ENCODE results near the gene MCUR1.

Gene MCUR1

GRCh38 chr6:13811627-13812358, 2.6 kb downstream of the MCUR1 start:
- H3K4me3 ChIP-seq (replicated peaks; ENCODE audit: low read depth, low read length) = no peak overlapping the region
- TF ChIP-seq, protein P1, sequence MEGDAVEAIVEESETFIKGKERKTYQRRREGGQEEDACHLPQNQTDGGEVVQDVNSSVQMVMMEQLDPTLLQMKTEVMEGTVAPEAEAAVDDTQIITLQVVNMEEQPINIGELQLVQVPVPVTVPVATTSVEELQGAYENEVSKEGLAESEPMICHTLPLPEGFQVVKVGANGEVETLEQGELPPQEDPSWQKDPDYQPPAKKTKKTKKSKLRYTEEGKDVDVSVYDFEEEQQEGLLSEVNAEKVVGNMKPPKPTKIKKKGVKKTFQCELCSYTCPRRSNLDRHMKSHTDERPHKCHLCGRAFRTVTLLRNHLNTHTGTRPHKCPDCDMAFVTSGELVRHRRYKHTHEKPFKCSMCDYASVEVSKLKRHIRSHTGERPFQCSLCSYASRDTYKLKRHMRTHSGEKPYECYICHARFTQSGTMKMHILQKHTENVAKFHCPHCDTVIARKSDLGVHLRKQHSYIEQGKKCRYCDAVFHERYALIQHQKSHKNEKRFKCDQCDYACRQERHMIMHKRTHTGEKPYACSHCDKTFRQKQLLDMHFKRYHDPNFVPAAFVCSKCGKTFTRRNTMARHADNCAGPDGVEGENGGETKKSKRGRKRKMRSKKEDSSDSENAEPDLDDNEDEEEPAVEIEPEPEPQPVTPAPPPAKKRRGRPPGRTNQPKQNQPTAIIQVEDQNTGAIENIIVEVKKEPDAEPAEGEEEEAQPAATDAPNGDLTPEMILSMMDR (IDR thresholded peaks at IDR 0.05; ENCODE audit: low read length, missing control alignments) = no peak
- DNase-seq (ENCODE audit: low read depth) = no peak

DNA sequence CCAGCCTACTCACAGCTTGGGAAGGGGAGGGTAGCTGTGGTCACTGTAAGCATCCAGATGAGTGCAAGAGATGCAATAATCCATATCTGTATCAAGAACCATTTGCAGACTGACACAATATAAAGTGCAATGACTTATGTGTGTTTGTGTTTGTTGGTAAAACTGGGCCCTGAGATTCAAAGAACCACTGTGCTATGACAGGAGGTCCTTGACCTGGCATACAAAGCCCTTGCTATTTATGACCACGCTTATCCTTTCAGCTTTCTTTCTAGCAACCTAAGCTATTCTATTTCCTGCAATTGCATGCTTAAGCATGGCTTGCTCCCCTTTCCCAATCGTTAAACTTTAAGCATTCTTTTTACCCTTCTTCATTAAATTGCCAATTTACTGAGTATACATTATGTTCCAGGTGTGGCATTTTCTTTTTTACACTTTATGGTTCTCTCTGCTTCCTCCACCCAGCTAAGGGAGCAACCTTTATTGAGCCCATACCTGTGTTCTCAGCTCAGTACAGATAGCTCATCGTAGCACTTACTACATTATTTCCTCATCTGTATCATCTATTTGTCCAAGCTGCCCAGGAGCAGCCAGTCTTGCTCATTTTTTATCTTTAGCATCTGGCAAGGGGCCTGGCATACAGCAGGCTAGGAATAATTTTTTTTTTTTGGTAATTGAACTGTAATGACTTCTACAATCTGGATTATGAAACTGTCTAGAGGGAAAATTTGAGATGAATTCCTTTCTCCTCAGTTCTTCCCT, 3.5 kb downstream of the MCUR1 start:
- DNase-seq (ENCODE audit: low read depth) = no peak
- H3K4me3 ChIP-seq (replicated peaks; ENCODE audit: low read depth, low read length) = no peak overlapping the region
- TF ChIP-seq, protein P1 (IDR thresholded peaks at IDR 0.05; ENCODE audit: low read length, missing control alignments) = no peak

- TF ChIP-seq, protein P1 (IDR thresholded peaks at IDR 0.05; ENCODE audit: low read length, missing control alignments) = no peak
- H3K4me3 ChIP-seq (replicated peaks; ENCODE audit: low read depth, low read length) = no peak overlapping the region
- DNase-seq (ENCODE audit: low read depth) = no peak
Observed at GRCh38 chr6:13808801-13809200, 5.6 kb downstream of the MCUR1 start.

GRCh38 chr6:13807696-13808095, 6.7 kb downstream of the MCUR1 start:
- no peak overlapping the region for H3K4me3 ChIP-seq (replicated peaks; ENCODE audit: low read depth, low read length)
- TF ChIP-seq, protein P1 (IDR thresholded peaks at IDR 0.05; ENCODE audit: low read length, missing control alignments) = no peak
- peak; percentile 22 for DNase-seq (ENCODE audit: low read depth)

DNA sequence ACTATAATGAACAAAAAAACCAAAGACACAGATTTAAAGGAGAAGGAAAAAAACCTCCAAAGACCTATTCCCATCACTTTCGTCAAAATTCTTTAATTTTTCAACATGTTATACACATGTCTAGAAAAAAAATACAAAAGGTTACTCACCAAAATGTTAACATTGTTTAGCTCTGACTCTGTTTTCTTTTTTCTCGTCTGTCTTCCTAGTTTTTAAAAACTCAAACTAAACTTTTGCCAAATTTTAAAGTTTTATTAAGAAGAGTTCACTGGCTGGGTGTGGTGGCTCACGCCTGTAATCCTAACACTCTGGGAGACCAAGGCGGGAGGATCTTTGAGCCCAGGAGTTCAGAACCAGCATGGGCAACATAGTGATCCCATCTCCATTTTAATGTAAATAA, 10.8 kb downstream of the MCUR1 start:
- no peak overlapping the region for H3K4me3 ChIP-seq (replicated peaks; ENCODE audit: low read depth, low read length)
- no peak for DNase-seq (ENCODE audit: low read depth)
- TF ChIP-seq, protein P1 (IDR thresholded peaks at IDR 0.05; ENCODE audit: low read length, missing control alignments) = no peak

DNA sequence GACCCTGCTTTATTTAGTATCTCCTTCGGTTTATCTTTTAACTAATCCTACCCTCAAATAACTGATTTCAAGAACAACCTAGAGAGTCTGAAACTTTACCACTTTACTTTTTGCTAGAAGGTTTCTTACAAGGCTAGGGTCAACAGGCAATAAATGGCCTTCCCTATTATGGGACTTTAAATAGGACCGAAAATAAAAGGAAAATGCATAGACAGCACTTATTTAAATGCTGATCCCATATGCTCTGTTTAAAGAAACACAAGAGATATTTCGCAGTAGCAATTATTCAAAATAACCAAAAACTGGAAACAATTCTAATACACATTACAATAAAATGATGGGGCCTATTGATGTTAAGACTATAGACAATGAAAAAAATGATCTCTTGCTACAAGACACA, 13.7 kb downstream of the MCUR1 start:
- DNase-seq (ENCODE audit: low read depth) = no peak
- H3K4me3 ChIP-seq (replicated peaks; ENCODE audit: low read depth, low read length) = no peak overlapping the region
- TF ChIP-seq, protein P1 (IDR thresholded peaks at IDR 0.05; ENCODE audit: low read length, missing control alignments) = no peak
